DOHH2 (cell line): ENCODE results near the gene SHISAL1.
"Not testable (repeated sequence)": the region's sequence is repeated elsewhere in the genome, so short reads cannot be mapped to it uniquely, and the experiment has no call there.

Experiments
- H3F3A ChIP-seq: fragments of 200-600 bp; sonication (generic), shearing (Covaris generic); 2 replicates; pipeline ENCODE4 v1.6.0; 2016; ENCODE audit warnings: antibody characterized with exemption, mild to moderate bottlenecking; ENCODE audit not compliant: control insufficient read depth, insufficient read depth
- H3K27ac ChIP-seq: fragments of 200-600 bp; sonication (generic); 2 replicates; pipeline ENCODE4 v1.5.1; 2014; ENCODE audit warnings: low read depth, mild to moderate bottlenecking, low read length, moderate library complexity
- H3K27me3 ChIP-seq: fragments of 200-600 bp; sonication (generic); 2 replicates; pipeline ENCODE4 v1.6.1; 2014; ENCODE audit warnings: mild to moderate bottlenecking, low read length, mixed read lengths; ENCODE audit not compliant: control insufficient read depth
- H3K36me3 ChIP-seq: fragments of 200-600 bp; sonication (generic); 2 replicates; pipeline ENCODE4 v1.6.1; 2014; ENCODE audit warnings: mild to moderate bottlenecking, low read length, moderate library complexity, mixed read lengths; ENCODE audit not compliant: control insufficient read depth
- H3K4me1 ChIP-seq: fragments of 200-600 bp; sonication (generic); 2 replicates; pipeline ENCODE4 v1.6.1; 2014; ENCODE audit warnings: mild to moderate bottlenecking, low read length, mixed read lengths; ENCODE audit not compliant: control insufficient read depth
- H3K4me2 ChIP-seq: fragments of 200-600 bp; sonication (generic); 2 replicates; pipeline ENCODE4 v1.6.0; 2014; ENCODE audit warnings: mild to moderate bottlenecking, low read length, moderate library complexity
- H3K4me3 ChIP-seq: fragments of 200-600 bp; sonication (generic); 2 replicates; pipeline ENCODE4 v1.5.1; 2014; ENCODE audit warnings: mild to moderate bottlenecking, low read length, mixed read lengths
- H3K79me2 ChIP-seq: fragments of 200-600 bp; sonication (generic); 2 replicates; pipeline ENCODE4 v1.6.1; 2014; ENCODE audit warnings: mild to moderate bottlenecking, low read length, mixed read lengths; ENCODE audit not compliant: control insufficient read depth
- H3K9me2 ChIP-seq: fragments of 200-600 bp; sonication (generic); replicated peaks from 2 replicates; pipeline ENCODE4 v1.6.1; 2014; ENCODE audit warnings: mild to moderate bottlenecking, low read length, mixed read lengths; ENCODE audit not compliant: control insufficient read depth
- H3K9me3 ChIP-seq: fragments of 200-600 bp; sonication (generic); 2 replicates; pipeline ENCODE4 v1.6.1; 2014; ENCODE audit warnings: antibody characterized with exemption, low read length, mixed read lengths; ENCODE audit not compliant: control insufficient read depth, insufficient read depth
- H4K20me1 ChIP-seq: fragments of 200-600 bp; sonication (generic); 2 replicates; pipeline ENCODE4 v1.6.0; 2014; ENCODE audit warnings: low read depth, mild to moderate bottlenecking, antibody characterized with exemption, low read length, moderate library complexity; ENCODE audit not compliant: control insufficient read depth, insufficient read depth
- CTCF ChIP-seq: fragments of 200-600 bp; sonication (generic); IDR thresholded peaks from one replicate; pipeline ENCODE4 v1.5.1; 2014; ENCODE audit warnings: antibody characterized with exemption, mild to moderate bottlenecking, low read depth, low read length; ENCODE audit not compliant: poor library complexity, severe bottlenecking
- EZH2phosphoT487 ChIP-seq: fragments of 200-600 bp; sonication (generic); IDR thresholded peaks from 2 replicates; pipeline ENCODE4 v1.6.1; 2017; ENCODE audit warnings: borderline replicate concordance, mild to moderate bottlenecking, antibody characterized with exemption, low read length, moderate library complexity, mixed read lengths

The SHISAL1 gene

GRCh38 chr22:44243761-44244160, 69.0 kb downstream of the SHISAL1 start:
- H3K4me1 ChIP-seq = no peaks in the 10 kb centered on the region
- H4K20me1 ChIP-seq = no peaks in the 10 kb centered on the region
- no peaks in the 10 kb centered on the region for H3K79me2 ChIP-seq
- no peak for TF ChIP-seq CTCF
- no peak for TF ChIP-seq EZH2phosphoT487
- no peak overlapping the region for H3K27ac ChIP-seq
- no peaks in the 10 kb centered on the region for H3K36me3 ChIP-seq
- H3K4me2 ChIP-seq = no peak overlapping the region
- no peaks in the 10 kb centered on the region for H3K9me3 ChIP-seq
- H3K9me2 ChIP-seq = no peaks in the 10 kb centered on the region
- H3K4me3 ChIP-seq = no peak overlapping the region
- peaks cover 3% of the 10 kb centered on the region; the same call in 1 of the 2 replicates for H3K27me3 ChIP-seq
- H3F3A ChIP-seq = no peaks in the 10 kb centered on the region

- Histone ChIP-seq H3K27me3 (peaks cover 3% of the 10 kb centered on the region; the same call in 1 of the 2 replicates), H3K79me2 (no peaks in the 10 kb centered on the region), H3K4me1 (no peaks in the 10 kb centered on the region), H3K36me3 (no peaks in the 10 kb centered on the region), H3K9me2 (no peaks in the 10 kb centered on the region), H3K9me3 (no peaks in the 10 kb centered on the region), H3F3A (no peaks in the 10 kb centered on the region), H3K27ac (no peak overlapping the region), H3K4me3 (no peak overlapping the region), H3K4me2 (no peak overlapping the region), H4K20me1 (no peaks in the 10 kb centered on the region)
- TF ChIP-seq EZH2phosphoT487 (no peak), CTCF (no peak)
These were observed 69.6 kb downstream of the SHISAL1 start for GRCh38 chr22:44242946-44243724.

GRCh38 chr22:44241121-44241520, 71.6 kb downstream of the SHISAL1 start:
- H3K9me3 ChIP-seq, H3K9me2 ChIP-seq, H3K4me3 ChIP-seq, H3F3A ChIP-seq, H3K4me1 ChIP-seq, H3K36me3 ChIP-seq, H3K4me2 ChIP-seq, H3K79me2 ChIP-seq, H3K27me3 ChIP-seq, H3K27ac ChIP-seq, H4K20me1 ChIP-seq: not testable (repeated sequence)

GRCh38 chr22:44237290-44237689, 75.5 kb downstream of the SHISAL1 start:
- no peaks in the 10 kb centered on the region for H3K9me3 ChIP-seq
- no peaks in the 10 kb centered on the region for H3K79me2 ChIP-seq
- no peaks in the 10 kb centered on the region for H3K4me1 ChIP-seq
- H3F3A ChIP-seq = 0 out of 2 replicates have a peak, but pooled peaks cover 3% of the 10 kb centered on the region
- no peaks in the 10 kb centered on the region for H3K36me3 ChIP-seq
- H4K20me1 ChIP-seq = no peaks in the 10 kb centered on the region
- no peak for TF ChIP-seq CTCF
- TF ChIP-seq EZH2phosphoT487 = no peak
- H3K9me2 ChIP-seq = no peaks in the 10 kb centered on the region
- no peak overlapping the region for H3K27ac ChIP-seq
- no peak overlapping the region for H3K4me3 ChIP-seq
- H3K27me3 ChIP-seq = peaks cover 3% of the 10 kb centered on the region; the same call in 1 of the 2 replicates
- no peak overlapping the region for H3K4me2 ChIP-seq

GRCh38 chr22:44234372-44234771, 78.4 kb downstream of the SHISAL1 start:
- not testable (repeated sequence) for H3K27ac ChIP-seq, H3K4me1 ChIP-seq, H3K79me2 ChIP-seq, H3K27me3 ChIP-seq, H3K9me2 ChIP-seq, H3F3A ChIP-seq, H3K4me3 ChIP-seq, H3K36me3 ChIP-seq, H4K20me1 ChIP-seq, H3K9me3 ChIP-seq, H3K4me2 ChIP-seq
